GM13976 (cell line): ENCODE results near the gene TMEM259.

ENCODE experiments used
- DNase-seq: peaks from one replicate; pipeline ENCODE4 v3.0.0; 2012; ENCODE audit warnings: low spot score
- in situ Hi-C: fragments of 300-500 bp; cut with MboI; formaldehyde crosslinking; loops from one replicate; pipeline ENCODE4 v1.12.0; 2022; ENCODE audit warnings: low sequenced_read_pairs, mixed read lengths, inconsistent platforms; ENCODE audit not compliant: unreplicated experiment
- TF ChIP-seq, protein P1 (sequence below): IDR thresholded peaks from 2 replicates; pipeline ENCODE4 v1.5.1; 2012; ENCODE audit warnings: borderline replicate concordance, mild to moderate bottlenecking; ENCODE audit not compliant: insufficient read depth; ENCODE audit errors: extremely low read depth, missing control alignments, control extremely low read depth

Gene TMEM259

GRCh38 chr19:982567-983170, 38.3 kb downstream of the TMEM259 start:
- peak; percentile 96 for DNase-seq
- in situ Hi-C loops, result loop anchor here (10.0 kb wide), 1 partner anchor 218 kb away; no protein-coding TSS in a partner anchor
- TF ChIP-seq, protein P1, sequence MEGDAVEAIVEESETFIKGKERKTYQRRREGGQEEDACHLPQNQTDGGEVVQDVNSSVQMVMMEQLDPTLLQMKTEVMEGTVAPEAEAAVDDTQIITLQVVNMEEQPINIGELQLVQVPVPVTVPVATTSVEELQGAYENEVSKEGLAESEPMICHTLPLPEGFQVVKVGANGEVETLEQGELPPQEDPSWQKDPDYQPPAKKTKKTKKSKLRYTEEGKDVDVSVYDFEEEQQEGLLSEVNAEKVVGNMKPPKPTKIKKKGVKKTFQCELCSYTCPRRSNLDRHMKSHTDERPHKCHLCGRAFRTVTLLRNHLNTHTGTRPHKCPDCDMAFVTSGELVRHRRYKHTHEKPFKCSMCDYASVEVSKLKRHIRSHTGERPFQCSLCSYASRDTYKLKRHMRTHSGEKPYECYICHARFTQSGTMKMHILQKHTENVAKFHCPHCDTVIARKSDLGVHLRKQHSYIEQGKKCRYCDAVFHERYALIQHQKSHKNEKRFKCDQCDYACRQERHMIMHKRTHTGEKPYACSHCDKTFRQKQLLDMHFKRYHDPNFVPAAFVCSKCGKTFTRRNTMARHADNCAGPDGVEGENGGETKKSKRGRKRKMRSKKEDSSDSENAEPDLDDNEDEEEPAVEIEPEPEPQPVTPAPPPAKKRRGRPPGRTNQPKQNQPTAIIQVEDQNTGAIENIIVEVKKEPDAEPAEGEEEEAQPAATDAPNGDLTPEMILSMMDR, result peak; percentile 98

DNA sequence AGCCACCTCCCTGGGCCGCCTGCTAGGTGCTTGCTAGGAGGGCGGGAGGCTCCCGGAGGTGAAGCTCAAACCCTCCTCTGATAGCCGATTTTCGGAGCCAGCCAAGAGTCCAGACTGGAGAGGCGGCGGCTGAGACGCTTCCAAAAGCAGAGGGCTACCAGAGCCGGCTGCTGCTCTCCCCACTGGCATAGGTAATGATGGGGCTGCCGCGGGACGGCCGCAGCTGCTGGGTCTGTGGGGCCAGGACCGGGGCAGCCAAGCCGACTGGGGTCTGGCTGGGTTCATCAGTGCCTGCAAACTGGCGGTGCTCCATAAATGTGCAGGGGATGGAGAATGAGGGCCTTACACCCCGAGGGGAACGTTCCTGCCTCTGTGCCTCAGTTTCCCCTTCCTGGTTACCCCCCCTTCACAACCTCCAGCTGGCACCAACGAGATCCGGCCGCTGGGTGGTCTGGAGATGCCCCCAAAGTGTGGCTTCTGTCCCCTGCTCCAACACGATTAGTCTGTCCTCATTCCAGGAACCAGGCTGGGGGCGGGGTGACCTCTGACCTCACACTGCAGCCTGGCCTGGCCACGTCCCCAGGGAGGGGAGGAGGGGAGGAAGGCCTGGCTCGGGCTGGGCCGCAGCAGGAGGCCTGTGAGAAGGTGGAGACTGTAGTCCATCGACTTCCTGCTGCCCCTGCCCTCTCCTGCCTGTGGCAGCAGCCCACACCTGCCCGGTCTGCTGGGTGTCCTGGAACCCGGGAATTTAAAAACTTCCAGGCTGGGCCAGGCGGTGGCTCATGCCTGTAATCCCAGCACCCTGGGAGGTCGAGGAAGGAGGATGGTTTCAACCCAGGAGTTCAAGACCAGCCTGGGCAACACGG, 40.6 kb downstream of the TMEM259 start:
- in situ Hi-C loops, result loop anchor here (10.0 kb wide), 1 partner anchor 216 kb away; no protein-coding TSS in a partner anchor
- no peak for DNase-seq
- TF ChIP-seq, protein P1, result no peak

- TF ChIP-seq, protein P1, result no peak
- DNase-seq, result peak; percentile 87
- in situ Hi-C loops, result no loop called here
These were observed 41.6 kb downstream of the TMEM259 start for GRCh38 chr19:979318-979741.

DNA sequence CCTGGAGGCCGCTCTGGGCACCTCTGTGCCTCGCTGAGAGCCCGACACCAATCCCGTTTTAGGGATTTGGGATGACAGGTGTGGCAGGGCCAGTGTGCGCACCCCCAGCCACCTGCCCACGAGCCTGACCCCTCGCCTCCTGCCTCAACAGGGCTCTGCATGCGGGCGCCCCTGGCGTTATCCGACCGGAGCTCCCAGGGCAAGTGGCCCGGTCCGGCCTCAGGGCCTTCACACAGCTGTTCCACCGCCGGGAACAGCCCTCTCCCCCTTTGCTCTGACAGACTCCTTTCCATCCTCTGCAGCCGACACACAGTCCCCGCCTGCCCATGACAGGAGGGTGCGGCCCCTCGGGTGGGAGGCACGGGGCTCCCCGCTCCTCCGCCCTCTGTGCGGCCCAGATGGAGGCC, 43.9 kb downstream of the TMEM259 start:
- in situ Hi-C loops, result no loop called here
- DNase-seq, result no peak
- TF ChIP-seq, protein P1, result no peak

- TF ChIP-seq, protein P1, result no peak
- no peak for DNase-seq
These were observed 44.4 kb downstream of the TMEM259 start for GRCh38 chr19:976476-976875.

DNA sequence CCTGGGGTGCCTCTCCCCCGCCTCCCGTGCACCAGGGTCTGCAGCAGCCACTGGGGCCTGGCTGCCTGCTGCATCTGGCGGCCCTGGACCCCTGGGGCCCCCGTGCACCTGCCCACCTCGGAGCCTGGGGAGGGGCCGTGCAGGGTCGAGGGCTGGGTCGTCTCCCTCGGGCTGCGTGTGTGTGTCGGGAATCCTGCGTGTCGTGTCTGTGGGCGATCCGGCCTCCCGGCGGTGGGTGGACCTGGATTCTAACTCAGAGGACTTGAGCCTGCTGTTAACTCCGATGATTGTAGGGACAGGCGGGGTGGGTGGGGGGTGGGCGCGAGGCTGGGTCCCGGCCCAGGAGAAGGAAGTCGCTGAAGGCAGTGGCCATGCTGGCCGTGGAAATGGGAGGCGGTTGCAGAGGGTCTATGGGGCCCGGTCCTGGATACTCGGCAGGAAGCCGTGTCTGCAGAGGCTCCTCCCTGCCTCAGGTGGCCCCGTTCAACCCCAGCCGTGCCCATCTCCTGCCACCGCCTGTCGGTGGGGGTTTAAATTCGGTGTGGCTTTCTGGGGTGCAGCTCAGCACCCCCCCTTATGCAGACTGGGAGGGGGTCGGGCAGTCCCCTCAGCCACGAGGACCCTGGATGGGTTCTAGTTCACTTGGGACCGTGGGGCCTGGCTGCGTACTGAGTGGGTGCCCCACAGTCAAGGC, 46.2 kb downstream of the TMEM259 start:
- TF ChIP-seq, protein P1, result no peak
- in situ Hi-C loops, result no loop called here
- DNase-seq, result no peak

More at GRCh38 chr19:976476-976875, 44.4 kb downstream of the TMEM259 start:
- in situ Hi-C loops, result no loop called here
